GM12892 (cell line): Measurements from ENCODE around the gene ARMC9.

Source experiments
- DNase-seq: peaks from one replicate; pipeline ENCODE4 v3.0.0; 2011; ENCODE audit not compliant: insufficient read length
- FAIRE-seq: peaks from 2 replicates; lab custom pipeline; 2011; peaks lifted over from hg19 to GRCh38; lab: Jason Lieb, UNC
- POLR2A ChIP-seq: IDR thresholded peaks from 2 replicates; pipeline ENCODE4 v1.6.1; 2011; ENCODE audit warnings: low read depth, low read length, control low read depth
- POLR2AphosphoS5 ChIP-seq: IDR thresholded peaks from 2 replicates; pipeline ENCODE4 v1.6.1; 2011; ENCODE audit warnings: low read depth, low read length, control low read depth
- TAF1 ChIP-seq: IDR thresholded peaks from 2 replicates; pipeline ENCODE4 v1.6.1; 2011; ENCODE audit warnings: low read depth, mild to moderate bottlenecking, control low read depth, low read length, borderline replicate concordance

Gene ARMC9

GRCh38 chr2:231312066-231312465 lies 113.6 kb downstream of the ARMC9 start:
- no peak for DNase-seq
- TF ChIP-seq TAF1 (no peak), POLR2A (no peak), POLR2AphosphoS5 (no peak)
- FAIRE-seq: no peak

DNA sequence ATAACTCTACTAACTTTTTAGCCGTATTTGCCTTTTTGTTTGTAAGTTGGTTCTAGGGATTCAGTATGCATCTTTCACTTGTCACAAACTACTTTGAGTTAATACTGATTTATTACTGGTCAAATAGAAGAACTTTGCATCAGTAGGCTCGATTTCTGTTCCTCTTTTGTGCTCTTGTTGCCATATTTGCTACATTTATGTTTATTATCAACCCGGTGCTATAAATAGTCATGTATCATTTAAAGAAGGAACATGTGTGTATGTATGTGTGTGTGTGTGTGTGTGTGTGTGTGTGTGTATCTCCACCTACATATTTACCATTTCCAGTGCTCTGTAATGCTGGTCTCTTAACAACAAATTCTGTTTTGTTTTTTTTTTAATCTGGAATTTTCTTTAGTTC lies 117.5 kb downstream of the ARMC9 start:
- no peak for TF ChIP-seq TAF1
- TF ChIP-seq POLR2A: no peak
- TF ChIP-seq POLR2AphosphoS5: no peak
- no peak for FAIRE-seq
- DNase-seq: no peak

- FAIRE-seq: no peak
- no peak for DNase-seq
Observed at GRCh38 chr2:231317579-231317978, 119.1 kb downstream of the ARMC9 start.

GRCh38 chr2:231318436-231318835 lies 120.0 kb downstream of the ARMC9 start:
- no peak for FAIRE-seq
- TF ChIP-seq POLR2AphosphoS5 (no peak), TAF1 (no peak), POLR2A (no peak)
- no peak for DNase-seq

More at GRCh38 chr2:231317579-231317978, 119.1 kb downstream of the ARMC9 start:
- TF ChIP-seq POLR2A: no peak
- TF ChIP-seq POLR2AphosphoS5: no peak

GRCh38 chr2:231318954-231319353 lies 120.5 kb downstream of the ARMC9 start:
- FAIRE-seq (no peak), DNase-seq (no peak)
- no peak for TF ChIP-seq TAF1
- no peak for TF ChIP-seq POLR2AphosphoS5
- TF ChIP-seq POLR2A: no peak

DNA sequence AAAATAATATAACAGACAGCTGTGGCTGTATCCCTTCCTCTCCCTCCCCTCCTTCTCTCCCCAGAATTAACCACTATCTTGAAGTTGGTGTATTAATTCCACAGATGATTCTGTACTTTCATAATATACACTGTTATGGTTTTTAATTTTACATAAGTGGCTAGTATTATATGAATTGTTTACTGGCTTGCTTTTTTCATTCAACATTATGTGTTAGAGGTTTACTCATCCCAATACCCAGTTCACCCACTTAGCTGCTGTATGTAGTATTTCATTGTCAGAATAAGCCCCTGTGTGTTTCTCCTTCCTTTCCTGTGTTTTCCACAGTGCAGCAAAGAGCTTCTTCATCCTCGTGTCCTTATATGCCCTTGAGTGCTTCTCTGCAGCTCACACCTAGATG lies 121.4 kb downstream of the ARMC9 start:
- no peak for TF ChIP-seq TAF1
- TF ChIP-seq POLR2A: no peak
- no peak for TF ChIP-seq POLR2AphosphoS5
- DNase-seq (no peak), FAIRE-seq (no peak)

GRCh38 chr2:231321021-231321420 lies 122.6 kb downstream of the ARMC9 start:
- DNase-seq (no peak), FAIRE-seq (no peak)
- TF ChIP-seq POLR2A (no peak), POLR2AphosphoS5 (no peak), TAF1 (no peak)

GRCh38 chr2:231321556-231322334 lies 123.3 kb downstream of the ARMC9 start:
- no peak for TF ChIP-seq POLR2A
- no peak for TF ChIP-seq POLR2AphosphoS5
- no peak for TF ChIP-seq TAF1
- FAIRE-seq (no peak), DNase-seq (no peak)

DNA sequence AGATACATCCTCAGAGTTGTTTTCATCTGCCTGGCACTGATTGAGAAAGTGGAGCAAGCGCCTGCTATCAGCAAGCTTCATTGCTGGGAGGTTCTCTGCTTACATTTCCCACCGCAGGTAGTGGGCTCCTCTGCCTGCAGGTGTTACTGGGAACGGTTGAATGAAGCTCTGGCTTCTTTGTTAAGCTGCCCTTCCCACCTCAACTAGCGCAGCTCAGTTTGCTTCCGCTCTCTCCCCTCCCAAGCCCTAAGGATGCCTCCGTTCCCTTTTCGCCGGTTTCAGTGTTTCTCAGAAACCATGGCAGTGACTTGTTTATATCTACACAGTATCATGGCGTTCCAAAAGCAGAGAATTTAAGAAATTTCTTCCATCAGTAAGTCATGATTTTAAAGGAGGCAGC lies 124.9 kb downstream of the ARMC9 start:
- FAIRE-seq: no peak
- TF ChIP-seq TAF1 (no peak), POLR2A (no peak), POLR2AphosphoS5 (no peak)
- no peak for DNase-seq

DNA sequence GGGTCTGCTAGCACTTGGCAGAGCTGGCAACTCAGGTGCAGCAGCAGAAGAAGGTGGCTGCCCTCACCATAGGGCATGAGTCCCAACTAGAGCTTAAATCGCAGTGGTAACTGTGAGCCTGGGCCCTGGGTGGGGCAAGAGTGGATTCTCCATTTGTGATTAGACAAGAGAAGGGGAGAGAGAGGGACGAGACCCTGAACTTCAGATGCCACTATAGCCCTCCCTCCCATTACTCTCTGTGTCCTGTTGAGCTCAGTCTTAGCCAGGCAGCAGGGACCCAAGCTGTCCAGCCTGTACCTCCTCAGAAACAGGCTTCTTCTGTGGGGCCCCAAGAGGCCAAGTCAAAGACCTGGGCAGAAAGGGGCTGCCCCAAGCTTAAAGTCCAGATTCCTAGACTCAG lies 127.4 kb downstream of the ARMC9 start:
- no peak for FAIRE-seq
- no peak for TF ChIP-seq POLR2A
- no peak for TF ChIP-seq TAF1
- DNase-seq: no peak

DNA sequence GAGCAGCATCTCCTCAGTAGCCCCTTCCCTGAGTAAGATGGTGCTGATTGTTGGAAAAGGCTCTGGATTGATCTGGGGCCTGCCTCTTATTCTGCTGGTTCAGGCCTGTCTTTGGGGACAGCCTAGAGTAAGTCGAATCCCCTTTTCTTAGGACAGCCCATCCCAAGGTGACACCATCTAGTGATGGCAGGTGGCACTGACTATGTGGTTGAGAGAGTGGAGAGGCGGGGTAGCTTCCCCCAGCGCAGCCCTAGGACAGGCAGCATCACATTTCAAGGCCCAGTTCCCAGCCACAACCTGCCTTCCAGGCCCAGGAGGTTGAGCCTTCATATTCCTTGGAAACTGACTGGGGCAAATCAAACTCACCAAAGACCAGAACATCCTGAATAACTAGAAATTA lies 128.0 kb downstream of the ARMC9 start:
- DNase-seq (no peak), FAIRE-seq (no peak)
- TF ChIP-seq TAF1 (no peak), POLR2AphosphoS5 (no peak), POLR2A (no peak)

DNA sequence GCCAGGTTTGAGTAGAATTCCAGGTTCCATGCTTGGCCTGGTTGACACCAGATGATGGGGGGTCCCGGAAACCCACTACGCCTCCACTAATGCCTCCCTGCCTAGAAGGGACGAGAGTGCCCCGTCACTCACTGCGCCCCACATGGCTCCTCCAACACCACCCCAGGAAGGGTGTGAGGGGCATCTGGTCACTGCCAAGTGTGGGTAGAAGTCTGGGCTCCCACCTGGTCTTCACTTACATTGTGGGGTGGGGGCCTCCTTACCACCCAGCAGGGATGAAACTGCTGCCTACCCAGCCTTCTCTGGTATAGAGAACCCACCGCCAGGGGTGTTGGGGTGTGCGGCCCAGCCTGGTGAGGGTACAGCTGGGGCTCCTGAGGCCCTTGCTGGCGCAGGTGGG lies 131.9 kb downstream of the ARMC9 start:
- FAIRE-seq: no peak
- TF ChIP-seq POLR2AphosphoS5 (no peak), POLR2A (no peak), TAF1 (no peak)

DNA sequence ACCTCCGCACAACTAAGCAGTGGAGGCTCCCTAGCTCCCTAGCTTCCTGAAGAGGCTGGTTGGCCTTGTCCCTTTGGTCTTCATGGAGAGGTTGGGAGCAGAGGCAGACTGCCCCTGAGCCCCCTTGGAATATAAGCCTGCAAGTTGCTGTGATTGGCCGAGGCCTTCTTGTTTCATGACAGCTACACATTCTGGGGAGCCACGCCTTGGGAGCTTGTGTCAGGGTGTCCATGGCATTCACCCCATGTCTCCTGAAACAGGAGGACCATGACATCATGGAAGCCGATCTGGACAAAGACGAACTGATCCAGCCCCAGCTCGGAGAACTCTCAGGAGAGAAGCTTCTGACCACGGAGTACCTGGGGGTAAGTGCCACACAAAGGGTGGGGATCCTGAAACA lies 133.1 kb downstream of the ARMC9 start:
- DNase-seq (no peak), FAIRE-seq (no peak)
- TF ChIP-seq POLR2AphosphoS5 (no peak), TAF1 (no peak), POLR2A (no peak)

More for the DNA sequence above, 131.9 kb downstream of the ARMC9 start:
- no peak for DNase-seq
